OCI-LY7 (cell line): Measurements from ENCODE around the gene AK9. TPM values are rescaled to one million over a fixed set of nuclear protein-coding genes. Genes with fewer than 3 reads are reported as not detected.

Experiments used
- BruUV-seq: library from RNA; stranded (reverse); fragments of 400-500 nt; replicated peaks from 2 replicates; lab custom pipeline; 2021; lab: Mats Ljungman, UMichigan
- CTCF ChIA-PET: fragments of 300-600 bp; sonication (Branson Sonifier 250); formaldehyde crosslinking; loops from one replicate; lab custom pipeline; 2022; ENCODE audit warnings: antibody characterized with exemption; ENCODE audit not compliant: unreplicated experiment; lab: Charles Lee
- POLR2A ChIA-PET: fragments of 300-600 bp; sonication (Branson Sonifier 250); formaldehyde crosslinking; loops from one replicate; lab custom pipeline; 2022; ENCODE audit warnings: antibody characterized with exemption; lab: Charles Lee
- DNase-seq: peaks from one replicate; pipeline ENCODE4 v3.0.0-alpha.2; 2015; ENCODE audit warnings: low spot score
- H2AFZ ChIP-seq: fragments of 200-600 bp; sonication (generic), shearing (Covaris generic); 2 replicates; pipeline ENCODE4 v1.6.1; 2014; ENCODE audit warnings: mild to moderate bottlenecking, antibody characterized with exemption, low read length, moderate library complexity
- H3K27ac ChIP-seq: fragments of 200-600 bp; sonication (generic); 2 replicates; pipeline ENCODE4 v1.5.1; 2014; ENCODE audit warnings: mixed run types, low read depth, mild to moderate bottlenecking, moderate library complexity, low read length, inconsistent platforms; ENCODE audit not compliant: poor library complexity, severe bottlenecking
- H3K36me3 ChIP-seq: fragments of 200-600 bp; sonication (generic); 2 replicates; pipeline ENCODE4 v1.6.1; 2014; ENCODE audit warnings: mild to moderate bottlenecking, antibody characterized with exemption, low read length, moderate library complexity, mixed read lengths; ENCODE audit not compliant: insufficient read depth
- H3K4me1 ChIP-seq: fragments of 200-600 bp; sonication (generic); 2 replicates; pipeline ENCODE4 v1.5.1; 2014; ENCODE audit warnings: mild to moderate bottlenecking, low read length; ENCODE audit not compliant: insufficient read depth, poor library complexity, severe bottlenecking
- H3K4me2 ChIP-seq: fragments of 200-600 bp; sonication (generic); 2 replicates; pipeline ENCODE4 v1.6.1; 2014; ENCODE audit warnings: mild to moderate bottlenecking, low read length
- H3K4me3 ChIP-seq: fragments of 200-600 bp; sonication (generic); 2 replicates; pipeline ENCODE4 v1.5.1; 2014; ENCODE audit warnings: mild to moderate bottlenecking, low read depth, low read length; ENCODE audit not compliant: poor library complexity, severe bottlenecking
- H3K79me2 ChIP-seq: fragments of 200-600 bp; sonication (generic); 2 replicates; pipeline ENCODE4 v1.6.1; 2016; ENCODE audit warnings: low read depth, mild to moderate bottlenecking, low read length, moderate library complexity, mixed read lengths; ENCODE audit not compliant: insufficient read depth
- H3K9me2 ChIP-seq: fragments of 200-600 bp; sonication (generic); 2 replicates; pipeline ENCODE4 v1.6.1; 2016; ENCODE audit warnings: mild to moderate bottlenecking, low read length, mixed read lengths; ENCODE audit not compliant: insufficient read depth
- H3K9me3 ChIP-seq: fragments of 200-600 bp; sonication (generic); 2 replicates; pipeline ENCODE4 v1.6.1; 2014; ENCODE audit warnings: mild to moderate bottlenecking, mixed run types, low read length, mixed read lengths
- H4K20me1 ChIP-seq: fragments of 200-600 bp; sonication (generic); 2 replicates; pipeline ENCODE4 v1.6.1; 2014; ENCODE audit warnings: mild to moderate bottlenecking, antibody characterized with exemption, low read length, moderate library complexity, mixed read lengths; ENCODE audit not compliant: insufficient read depth
- EZH2phosphoT487 ChIP-seq: fragments of 200-600 bp; sonication (generic); IDR thresholded peaks from 2 replicates; pipeline ENCODE4 v1.6.1; 2018; ENCODE audit warnings: low read depth, borderline replicate concordance, mild to moderate bottlenecking, mixed run types, antibody characterized with exemption, low read length, moderate library complexity, mixed read lengths
- intact Hi-C: fragments of 100-400 bp; cut with micrococcal nuclease; formaldehyde crosslinking; loops from one replicate; pipeline ENCODE4 v1.10.0; 2022; ENCODE audit not compliant: unreplicated experiment
- total RNA-seq, 2 experiments: library from RNA; depleted of rRNA in 1 of 2; stranded (reverse); fragments of >200 nt in 1 of 2; shearing (Covaris generic) in 1 of 2; gene quantifications; 2 replicates each; pipeline ENCODE4 v1.2.3, GENCODE V29; 2014 to 2022
- TF ChIP-seq, protein P1 (sequence below): fragments of 200-600 bp; sonication (generic); conservative IDR thresholded peaks from 2 replicates; pipeline ENCODE4 v1.5.1; 2014; ENCODE audit warnings: mild to moderate bottlenecking, antibody characterized with exemption, low read length, moderate library complexity, mixed read lengths

Gene AK9
- total RNA-seq, 2 experiments from 2014 or later = 4.9 to 6.7 TPM

DNA sequence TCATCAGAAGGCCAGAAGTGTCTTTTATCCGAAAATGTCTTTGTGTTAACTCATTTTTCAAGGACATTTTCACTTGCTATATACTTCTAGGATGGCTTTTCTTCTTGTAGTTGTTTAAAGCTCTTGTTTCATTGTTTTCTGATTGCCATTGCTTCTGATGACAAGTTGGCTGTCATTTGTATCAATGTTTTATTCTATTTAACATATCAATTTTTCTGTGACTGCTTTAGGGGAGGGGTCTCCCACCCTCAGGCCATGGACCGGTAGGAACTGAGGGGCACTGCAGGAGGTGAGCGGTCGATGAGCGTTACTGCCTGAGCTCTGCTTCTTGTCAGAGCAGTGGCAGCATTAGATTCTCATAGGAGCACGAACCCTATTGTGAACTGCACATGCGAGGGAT is 65.8 kb downstream of the AK9 start:
- no TSS peak for BruUV-seq
- H3K4me1 ChIP-seq = no peaks in the 10 kb centered on the region
- no peaks in the 10 kb centered on the region for H3K79me2 ChIP-seq
- H3K27ac ChIP-seq = no peak overlapping the region
- POLR2A ChIA-PET = interaction anchor here (0.6 to 1.2 kb wide), 2 partner anchors 416 to 437 kb away, joined by 3 to 4 read pairs; no protein-coding TSS in a partner anchor
- H3K4me2 ChIP-seq = no peak overlapping the region
- no peaks in the 10 kb centered on the region for H3K9me2 ChIP-seq
- TF ChIP-seq, protein P1, sequence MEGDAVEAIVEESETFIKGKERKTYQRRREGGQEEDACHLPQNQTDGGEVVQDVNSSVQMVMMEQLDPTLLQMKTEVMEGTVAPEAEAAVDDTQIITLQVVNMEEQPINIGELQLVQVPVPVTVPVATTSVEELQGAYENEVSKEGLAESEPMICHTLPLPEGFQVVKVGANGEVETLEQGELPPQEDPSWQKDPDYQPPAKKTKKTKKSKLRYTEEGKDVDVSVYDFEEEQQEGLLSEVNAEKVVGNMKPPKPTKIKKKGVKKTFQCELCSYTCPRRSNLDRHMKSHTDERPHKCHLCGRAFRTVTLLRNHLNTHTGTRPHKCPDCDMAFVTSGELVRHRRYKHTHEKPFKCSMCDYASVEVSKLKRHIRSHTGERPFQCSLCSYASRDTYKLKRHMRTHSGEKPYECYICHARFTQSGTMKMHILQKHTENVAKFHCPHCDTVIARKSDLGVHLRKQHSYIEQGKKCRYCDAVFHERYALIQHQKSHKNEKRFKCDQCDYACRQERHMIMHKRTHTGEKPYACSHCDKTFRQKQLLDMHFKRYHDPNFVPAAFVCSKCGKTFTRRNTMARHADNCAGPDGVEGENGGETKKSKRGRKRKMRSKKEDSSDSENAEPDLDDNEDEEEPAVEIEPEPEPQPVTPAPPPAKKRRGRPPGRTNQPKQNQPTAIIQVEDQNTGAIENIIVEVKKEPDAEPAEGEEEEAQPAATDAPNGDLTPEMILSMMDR = no peak
- TF ChIP-seq EZH2phosphoT487 = no peak
- no peak overlapping the region for H2AFZ ChIP-seq
- intact Hi-C loops = no loop called here
- H3K36me3 ChIP-seq = no peaks in the 10 kb centered on the region
- no peaks in the 10 kb centered on the region for H3K9me3 ChIP-seq
- CTCF ChIA-PET = no interaction called here
- DNase-seq = no peak
- H3K4me3 ChIP-seq = no peak overlapping the region
- H4K20me1 ChIP-seq = no peaks in the 10 kb centered on the region

DNA sequence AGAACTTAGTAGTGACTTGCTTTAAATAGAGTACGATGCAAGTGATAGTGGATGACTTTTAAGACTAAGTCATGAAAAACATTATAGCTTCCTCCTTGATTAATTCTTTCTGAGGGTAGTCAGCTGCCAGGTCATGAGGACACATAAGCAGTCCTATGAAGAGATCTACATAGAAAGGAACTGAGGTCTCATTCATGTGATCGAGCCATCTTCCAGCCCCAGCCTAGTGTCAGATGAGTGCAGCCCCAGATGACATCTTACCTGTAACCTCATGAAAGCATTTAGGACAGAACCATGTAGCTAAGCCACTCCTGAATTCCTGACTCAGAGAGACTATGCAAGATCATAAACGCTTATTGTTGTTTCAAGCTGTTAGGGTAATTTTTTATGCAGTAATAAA is 67.7 kb downstream of the AK9 start:
- intact Hi-C loops = no loop called here
- Histone ChIP-seq H3K4me2 (no peak overlapping the region), H2AFZ (no peak overlapping the region), H3K79me2 (no peaks in the 10 kb centered on the region), H4K20me1 (no peaks in the 10 kb centered on the region), H3K4me1 (no peaks in the 10 kb centered on the region), H3K4me3 (no peak overlapping the region), H3K9me3 (no peaks in the 10 kb centered on the region), H3K36me3 (no peaks in the 10 kb centered on the region), H3K9me2 (no peaks in the 10 kb centered on the region), H3K27ac (no peak overlapping the region)
- TF ChIP-seq EZH2phosphoT487 = no peak
- TF ChIP-seq, protein P1 = no peak
- POLR2A ChIA-PET = interaction anchor here (0.8 kb wide), 1 partner anchor 1767 kb away, joined by 3 read pairs; no protein-coding TSS in a partner anchor
- CTCF ChIA-PET = no interaction called here
- no peak for DNase-seq
- no TSS peak for BruUV-seq

DNA sequence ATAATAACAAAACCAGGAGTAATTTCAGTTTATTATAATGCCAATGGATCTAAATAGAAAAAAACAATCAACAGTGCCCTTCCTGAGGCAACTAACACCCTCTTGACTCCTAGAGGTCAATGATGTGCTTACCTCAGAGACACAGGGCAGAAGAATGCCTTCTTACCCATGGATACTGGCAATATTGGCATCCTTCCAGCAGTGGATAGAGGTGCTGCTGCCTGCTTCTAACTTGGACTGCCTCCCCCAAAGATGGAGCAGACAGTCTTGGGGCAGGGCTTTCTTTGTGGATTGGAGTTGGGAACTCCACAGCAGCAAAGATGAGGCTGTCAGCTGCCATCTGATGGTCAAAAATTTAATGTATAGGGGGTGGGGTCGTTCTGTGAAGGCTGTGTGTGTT is 78.7 kb downstream of the AK9 start:
- Histone ChIP-seq H3K27ac (no peak overlapping the region), H3K9me3 (no peaks in the 10 kb centered on the region), H2AFZ (no peak overlapping the region), H3K4me1 (no peaks in the 10 kb centered on the region), H3K79me2 (no peaks in the 10 kb centered on the region), H4K20me1 (no peaks in the 10 kb centered on the region), H3K4me3 (no peak overlapping the region), H3K9me2 (no peaks in the 10 kb centered on the region), H3K36me3 (no peaks in the 10 kb centered on the region), H3K4me2 (no peak overlapping the region)
- BruUV-seq = no TSS peak
- CTCF ChIA-PET = no interaction called here
- POLR2A ChIA-PET = no interaction called here
- DNase-seq = no peak
- TF ChIP-seq, protein P1 = no peak
- no peak for TF ChIP-seq EZH2phosphoT487
- intact Hi-C loops = no loop called here
